Measurements from ENCODE around the gene GPC3.

DNA sequence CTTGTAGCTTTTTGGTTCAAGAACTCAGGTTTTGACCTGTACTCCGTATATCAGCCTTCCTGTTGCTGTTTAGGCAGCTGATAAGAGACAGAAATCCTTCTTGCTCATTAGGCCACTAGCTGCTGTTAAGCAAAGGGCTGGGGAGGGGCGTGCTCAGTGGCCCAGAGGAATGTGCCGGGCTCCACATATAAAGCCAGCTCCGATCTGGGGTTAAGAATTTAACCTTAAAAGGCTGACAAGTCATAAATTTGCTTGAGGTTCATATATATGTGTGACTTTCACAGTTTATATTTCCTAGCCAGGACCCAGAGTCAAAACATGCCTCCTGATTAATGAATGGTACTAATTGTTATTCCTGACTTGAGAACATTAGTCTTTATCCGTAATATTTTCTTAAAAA is 15.3 kb downstream of the GPC3 start:
- TF ChIP-seq CTCF (IDR thresholded peaks at IDR 0.05), result no peak
- TF ChIP-seq EZH2 (IDR thresholded peaks at IDR 0.05), result no peak
- TF ChIP-seq EZH2phosphoT487 (IDR thresholded peaks at IDR 0.05), result no peak
